Measurements from ENCODE around the gene WNT7B.

GRCh38 chr22:46007848-46008261 is 30.9 kb upstream of the WNT7B start:
- TF ChIP-seq, protein P1, sequence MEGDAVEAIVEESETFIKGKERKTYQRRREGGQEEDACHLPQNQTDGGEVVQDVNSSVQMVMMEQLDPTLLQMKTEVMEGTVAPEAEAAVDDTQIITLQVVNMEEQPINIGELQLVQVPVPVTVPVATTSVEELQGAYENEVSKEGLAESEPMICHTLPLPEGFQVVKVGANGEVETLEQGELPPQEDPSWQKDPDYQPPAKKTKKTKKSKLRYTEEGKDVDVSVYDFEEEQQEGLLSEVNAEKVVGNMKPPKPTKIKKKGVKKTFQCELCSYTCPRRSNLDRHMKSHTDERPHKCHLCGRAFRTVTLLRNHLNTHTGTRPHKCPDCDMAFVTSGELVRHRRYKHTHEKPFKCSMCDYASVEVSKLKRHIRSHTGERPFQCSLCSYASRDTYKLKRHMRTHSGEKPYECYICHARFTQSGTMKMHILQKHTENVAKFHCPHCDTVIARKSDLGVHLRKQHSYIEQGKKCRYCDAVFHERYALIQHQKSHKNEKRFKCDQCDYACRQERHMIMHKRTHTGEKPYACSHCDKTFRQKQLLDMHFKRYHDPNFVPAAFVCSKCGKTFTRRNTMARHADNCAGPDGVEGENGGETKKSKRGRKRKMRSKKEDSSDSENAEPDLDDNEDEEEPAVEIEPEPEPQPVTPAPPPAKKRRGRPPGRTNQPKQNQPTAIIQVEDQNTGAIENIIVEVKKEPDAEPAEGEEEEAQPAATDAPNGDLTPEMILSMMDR (IDR thresholded peaks at IDR 0.05) = peak in 2 of 5 experiments; percentile 14 to 53
- peak; percentile 80 to 90 for TF ChIP-seq EP300 (IDR thresholded peaks at IDR 0.05)
- TF ChIP-seq POLR2A (IDR thresholded peaks at IDR 0.05) = peak in 1 of 2 donors; percentile 39
